Osteoblast (primary cell): Measurements from ENCODE around the gene TBATA. TPM values are rescaled to one million over a fixed set of nuclear protein-coding genes. Genes with fewer than 3 reads are reported as not detected.
A peak's percentile ranks its signal among the peaks of the same experiment; 100 is the strongest.
"Not testable (repeated sequence)": the region's sequence is repeated elsewhere in the genome, so short reads cannot be mapped to it uniquely, and the experiment has no call there.

ENCODE experiments used
- DNase-seq: peaks from one replicate; pipeline ENCODE4 v3.0.0; 2011; ENCODE audit warnings: low spot score, mixed read lengths; ENCODE audit not compliant: insufficient read length; ENCODE audit errors: missing footprints
- H2AFZ ChIP-seq: 2 replicates; pipeline ENCODE4 v1.6.0; 2011; ENCODE audit warnings: mild to moderate bottlenecking, low read length
- H3K27ac ChIP-seq: 2 replicates; pipeline ENCODE4 v1.5.1; 2011; ENCODE audit warnings: mild to moderate bottlenecking, low read depth, low read length, moderate library complexity
- H3K27me3 ChIP-seq: 2 replicates; pipeline ENCODE4 v1.6.0; 2012; ENCODE audit warnings: mild to moderate bottlenecking, control low read depth, inconsistent platforms, low read length, moderate library complexity; ENCODE audit not compliant: insufficient read depth
- H3K36me3 ChIP-seq: 2 replicates; pipeline ENCODE4 v1.5.1; 2011; ENCODE audit warnings: mild to moderate bottlenecking, low read length, control low read depth, moderate library complexity; ENCODE audit not compliant: insufficient read depth
- H3K4me1 ChIP-seq: 2 replicates; pipeline ENCODE4 v1.5.1; 2011; ENCODE audit warnings: mild to moderate bottlenecking, low read length, control low read depth, moderate library complexity; ENCODE audit not compliant: insufficient read depth
- H3K4me2 ChIP-seq: 2 replicates; pipeline ENCODE4 v1.6.0; 2011; ENCODE audit warnings: mild to moderate bottlenecking, low read length; ENCODE audit not compliant: insufficient read depth
- H3K4me3 ChIP-seq: fragments of 200-600 bp; sonication (generic); 3 replicates; pipeline ENCODE4 v1.5.1; 2012; ENCODE audit warnings: mild to moderate bottlenecking, low read length, inconsistent platforms; ENCODE audit not compliant: insufficient read depth
- H3K79me2 ChIP-seq: 2 replicates; pipeline ENCODE4 v1.6.0; 2012; ENCODE audit warnings: mild to moderate bottlenecking, low read length, control low read depth, inconsistent platforms; ENCODE audit not compliant: insufficient read depth
- H3K9me3 ChIP-seq: 2 replicates; pipeline ENCODE4 v1.5.1; 2011; ENCODE audit warnings: low read depth, low read length, control low read depth
- H4K20me1 ChIP-seq: 2 replicates; pipeline ENCODE4 v1.6.0; 2012; ENCODE audit warnings: mild to moderate bottlenecking, low read length, control low read depth; ENCODE audit not compliant: insufficient read depth
- CTCF ChIP-seq: IDR thresholded peaks from 2 replicates; pipeline ENCODE4 v1.5.1; 2011; ENCODE audit warnings: mild to moderate bottlenecking, low read depth, low read length, moderate library complexity; ENCODE audit errors: extremely low read depth
- total RNA-seq: library from RNA; depleted of rRNA; stranded (reverse); fragments of >200 nt; gene quantifications from 2 replicates; pipeline ENCODE4 v1.2.3, GENCODE V29; 2012

Gene TBATA
- total RNA-seq, 1 donor, result not detected

DNA sequence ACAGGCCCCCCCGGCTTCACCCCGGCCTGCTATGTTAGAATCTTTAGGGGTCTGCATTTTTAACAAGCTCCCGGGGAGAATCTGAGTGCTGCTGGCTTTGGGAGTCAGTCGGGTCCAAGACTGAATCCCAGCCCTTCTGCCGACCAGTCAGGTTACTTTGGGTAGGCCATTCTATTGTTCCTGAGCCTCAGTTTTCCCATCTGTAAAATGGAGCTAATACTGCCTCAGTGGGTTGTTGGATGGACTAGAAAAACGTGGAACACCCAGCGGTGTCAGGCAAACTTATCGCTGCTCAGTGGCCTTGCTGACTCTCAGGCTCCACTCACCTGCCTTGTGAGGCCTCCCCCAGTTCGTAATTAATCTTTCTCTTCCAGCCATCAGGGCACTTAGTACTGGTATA lies 11.7 kb downstream of the TBATA start:
- TF ChIP-seq CTCF, result no peak
- no peak for DNase-seq
- Histone ChIP-seq H3K9me3 (no peaks in the 10 kb centered on the region), H3K79me2 (no peaks in the 10 kb centered on the region), H4K20me1 (no peaks in the 10 kb centered on the region), H3K4me3 (no peak overlapping the region), H2AFZ (no peak overlapping the region), H3K36me3 (no peaks in the 10 kb centered on the region), H3K4me2 (no peak overlapping the region), H3K27ac (no peak overlapping the region), H3K27me3 (peaks cover 3% of the 10 kb centered on the region), H3K4me1 (no peaks in the 10 kb centered on the region)

DNA sequence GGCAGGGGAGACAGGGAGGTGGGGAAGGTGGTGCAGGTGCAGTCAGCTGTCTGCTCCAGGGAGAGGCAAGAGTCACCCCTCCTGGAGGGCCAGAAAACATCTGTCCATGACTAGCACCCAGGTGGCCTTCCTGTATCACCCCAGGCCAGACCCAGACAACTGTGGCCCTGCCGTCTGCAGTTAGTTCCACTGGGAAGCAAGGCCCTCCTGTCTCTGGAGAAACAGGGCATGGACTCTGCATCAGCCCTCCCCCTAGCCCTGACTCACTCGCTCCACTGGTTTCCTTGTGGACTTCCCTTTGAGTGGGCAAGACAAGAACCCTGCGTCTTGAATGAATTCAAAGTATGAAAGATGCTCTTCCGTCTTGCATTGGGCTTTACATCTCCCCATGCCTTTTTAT lies 12.6 kb downstream of the TBATA start:
- H3K36me3 ChIP-seq, result no peaks in the 10 kb centered on the region
- H3K4me1 ChIP-seq, result no peaks in the 10 kb centered on the region
- no peaks in the 10 kb centered on the region for H3K9me3 ChIP-seq
- H4K20me1 ChIP-seq, result no peaks in the 10 kb centered on the region
- no peak overlapping the region for H3K4me3 ChIP-seq
- peak; percentile 80 for DNase-seq
- no peak for TF ChIP-seq CTCF
- no peak overlapping the region for H3K4me2 ChIP-seq
- H3K79me2 ChIP-seq, result no peaks in the 10 kb centered on the region
- H2AFZ ChIP-seq, result no peak overlapping the region
- peaks cover 3% of the 10 kb centered on the region for H3K27me3 ChIP-seq
- H3K27ac ChIP-seq, result no peak overlapping the region

DNA sequence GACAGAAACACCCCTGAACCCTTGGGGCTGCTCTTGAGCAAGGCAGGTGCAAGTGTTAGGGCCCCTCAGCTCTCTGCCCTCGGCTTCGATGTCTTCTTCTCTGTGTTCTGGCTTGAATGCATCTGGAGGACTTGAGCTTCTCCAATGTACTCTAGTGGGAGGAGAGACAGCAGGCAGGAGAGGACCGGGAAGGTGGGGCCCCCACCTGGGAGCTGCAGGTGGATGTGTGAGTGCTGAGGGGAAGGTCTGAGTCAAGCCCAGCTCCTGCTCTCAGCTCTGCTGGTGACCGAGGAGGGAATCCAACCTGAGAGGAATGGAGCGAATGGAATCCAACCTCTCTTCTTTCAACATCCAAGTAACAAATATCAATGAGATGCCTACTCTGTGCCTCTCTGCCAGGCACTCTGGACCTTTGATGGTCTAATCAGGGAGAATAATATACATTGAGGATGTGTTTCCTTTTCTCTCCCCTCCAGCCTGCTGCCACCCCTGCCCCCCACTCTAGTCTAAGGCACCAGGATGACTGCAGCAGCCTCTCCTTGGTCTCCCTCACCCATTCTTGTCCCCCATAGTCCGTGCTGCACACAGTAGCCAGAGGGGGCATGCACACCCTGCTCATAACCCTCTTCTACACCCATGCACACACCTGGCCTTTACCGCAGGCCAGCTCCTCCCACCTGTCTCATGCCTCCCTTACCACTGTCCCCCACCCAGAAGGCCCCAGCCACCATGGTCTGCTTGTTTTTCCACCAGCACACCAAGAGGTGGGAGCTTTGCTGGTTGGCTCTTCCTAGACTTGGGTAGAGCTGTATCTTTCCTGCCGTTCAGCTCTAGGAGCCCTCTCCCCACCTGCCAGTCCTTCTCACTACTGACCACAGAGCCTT lies 13.6 kb downstream of the TBATA start:
- Histone ChIP-seq H3K27ac (no peak overlapping the region), H3K4me1 (no peaks in the 10 kb centered on the region)

GRCh38 chr10:70770516-70770915 lies 14.7 kb downstream of the TBATA start:
- not testable (repeated sequence) for H3K4me1 ChIP-seq, H2AFZ ChIP-seq, H3K36me3 ChIP-seq, H3K27ac ChIP-seq, H3K9me3 ChIP-seq, H3K4me3 ChIP-seq, H3K4me2 ChIP-seq, H3K79me2 ChIP-seq, H4K20me1 ChIP-seq, H3K27me3 ChIP-seq, DNase-seq

More for the DNA sequence above, 13.6 kb downstream of the TBATA start:
- H2AFZ ChIP-seq, result no peak overlapping the region
- H3K4me3 ChIP-seq, result no peak overlapping the region
- peaks cover 3% of the 10 kb centered on the region for H3K27me3 ChIP-seq
- DNase-seq, result peak; percentile 52
- H3K79me2 ChIP-seq, result no peaks in the 10 kb centered on the region
- H3K36me3 ChIP-seq, result no peaks in the 10 kb centered on the region
- H3K4me2 ChIP-seq, result no peak overlapping the region
- no peaks in the 10 kb centered on the region for H4K20me1 ChIP-seq
- H3K9me3 ChIP-seq, result no peaks in the 10 kb centered on the region
- no peak for TF ChIP-seq CTCF
